Activated CD4-positive, alpha-beta T cell treated with anti-CD3 and anti-CD28 coated beads, Interleukin-2, Interleukin-4, amounts not matched to agents 100 ng/mL and 50 ng/mL, durations not matched to agents 16 hours and 8 hours (primary cell): ENCODE data around the gene QSOX2.

Source experiments
- DNase-seq: peaks from one replicate; pipeline ENCODE4 v3.0.0-alpha.2; 2020; ENCODE audit warnings: low spot score

QSOX2 gene

DNA sequence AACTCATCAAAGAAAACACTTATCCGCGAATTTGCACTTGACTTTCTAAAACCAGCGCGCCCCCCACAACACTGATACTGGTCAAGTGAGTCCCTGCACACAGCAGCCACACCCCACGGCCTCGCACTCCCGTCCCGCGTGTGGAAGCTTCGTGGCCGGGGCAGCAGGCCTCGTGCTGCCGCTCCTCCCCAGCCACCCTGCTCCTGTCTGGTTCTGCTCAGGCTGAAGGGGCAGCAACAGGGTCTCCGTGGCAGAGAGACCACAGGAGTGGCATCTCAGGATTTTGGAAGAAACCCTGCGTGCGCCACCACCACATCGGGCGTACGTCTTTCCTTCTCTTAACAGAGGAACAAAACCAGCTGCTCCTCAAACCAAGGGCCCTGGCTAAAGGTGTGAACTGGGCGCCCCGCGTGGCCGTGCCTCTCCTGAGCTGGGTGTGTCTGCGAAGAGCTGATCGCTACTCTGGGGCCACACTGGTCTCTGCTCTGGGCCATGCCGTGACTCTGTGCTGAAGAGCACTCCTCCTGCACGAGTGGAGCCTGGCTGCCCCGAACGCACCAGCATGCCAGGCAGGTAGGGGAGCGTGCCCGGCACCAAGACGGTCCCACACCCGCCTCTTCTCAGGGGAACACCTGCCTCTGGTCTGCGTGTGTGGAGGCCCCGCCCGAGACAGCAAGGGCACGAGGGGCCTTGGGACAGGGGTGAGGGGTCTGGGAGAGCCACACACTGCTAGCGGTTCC lies 23.3 kb downstream of the QSOX2 start:
- DNase-seq: no peak

DNA sequence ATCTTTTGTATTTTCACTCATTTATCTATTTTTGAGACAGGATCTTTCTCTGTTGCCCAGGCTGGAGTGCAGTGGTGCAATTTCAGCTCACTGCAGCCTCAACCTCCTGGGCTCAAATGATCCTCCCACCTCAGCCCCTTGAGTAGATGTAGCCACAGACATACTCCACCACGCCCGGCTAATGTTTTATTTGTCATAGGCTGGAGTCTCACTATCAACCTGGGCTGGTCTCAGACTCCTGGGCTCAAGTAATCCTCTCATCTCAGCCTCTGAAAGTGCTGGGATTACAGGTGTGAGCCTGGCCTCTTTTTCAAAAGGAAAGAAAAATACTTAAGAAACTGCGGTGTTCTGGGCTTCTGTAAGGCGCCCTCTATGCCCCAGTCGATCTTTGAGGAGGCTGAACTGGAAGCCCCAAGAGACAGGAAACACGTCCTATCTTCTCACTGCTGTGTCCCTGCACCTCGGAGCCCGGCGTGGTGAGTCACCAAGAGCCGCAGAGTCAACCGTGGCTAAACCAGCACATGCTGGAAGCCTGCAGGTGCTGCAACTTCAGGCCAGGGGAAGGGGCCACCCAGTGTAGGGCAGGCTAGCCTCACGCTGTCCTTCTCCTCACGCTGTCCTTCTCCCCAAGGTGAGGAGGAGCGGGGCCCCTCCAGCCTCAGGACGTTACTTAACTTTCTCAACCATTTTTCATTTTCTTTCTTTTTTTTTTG lies 25.4 kb downstream of the QSOX2 start:
- DNase-seq: peak; percentile 54

DNA sequence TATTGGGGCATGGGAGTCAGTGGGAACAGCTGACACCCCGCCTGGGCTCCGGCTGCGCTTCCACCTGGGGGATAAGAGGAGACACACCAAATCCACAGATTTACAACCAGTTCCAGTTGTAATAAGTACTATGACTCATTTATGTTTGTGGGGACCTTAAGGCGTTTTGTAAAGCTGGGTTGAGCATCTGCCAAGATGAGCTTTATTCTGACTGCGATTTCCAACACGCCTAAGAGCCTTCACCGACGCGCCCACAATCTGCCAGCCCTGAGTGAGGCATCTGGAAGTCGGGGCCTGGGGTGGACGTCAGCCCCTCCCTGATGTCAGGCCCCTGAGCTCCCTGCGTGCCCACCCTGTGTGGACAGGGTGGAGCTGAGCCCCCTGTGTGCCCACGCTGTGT lies 26.3 kb downstream of the QSOX2 start:
- DNase-seq: no peak

- DNase-seq: no peak
Observed at GRCh38 chr9:136218673-136219072, 26.9 kb downstream of the QSOX2 start.

DNA sequence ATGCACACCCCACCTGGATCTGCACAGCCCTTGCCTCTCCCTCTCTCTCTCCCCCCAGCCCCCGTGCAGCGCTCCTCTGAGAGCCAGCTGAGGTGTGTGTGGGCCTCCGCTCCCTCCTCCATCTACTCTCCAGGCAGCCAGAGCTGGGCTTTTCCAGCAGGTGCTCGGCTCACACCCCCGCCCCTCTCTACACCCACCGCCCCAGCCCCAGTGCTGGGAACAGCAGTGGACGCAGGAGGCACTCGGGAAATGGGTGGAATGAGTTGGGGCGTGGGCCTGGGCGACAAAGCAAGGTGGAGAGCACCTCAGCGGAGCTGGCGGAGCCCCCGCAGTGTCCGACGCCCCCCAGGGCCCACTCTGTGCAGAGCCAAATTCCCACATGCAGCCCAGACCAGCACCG lies 27.3 kb downstream of the QSOX2 start:
- DNase-seq: no peak

DNA sequence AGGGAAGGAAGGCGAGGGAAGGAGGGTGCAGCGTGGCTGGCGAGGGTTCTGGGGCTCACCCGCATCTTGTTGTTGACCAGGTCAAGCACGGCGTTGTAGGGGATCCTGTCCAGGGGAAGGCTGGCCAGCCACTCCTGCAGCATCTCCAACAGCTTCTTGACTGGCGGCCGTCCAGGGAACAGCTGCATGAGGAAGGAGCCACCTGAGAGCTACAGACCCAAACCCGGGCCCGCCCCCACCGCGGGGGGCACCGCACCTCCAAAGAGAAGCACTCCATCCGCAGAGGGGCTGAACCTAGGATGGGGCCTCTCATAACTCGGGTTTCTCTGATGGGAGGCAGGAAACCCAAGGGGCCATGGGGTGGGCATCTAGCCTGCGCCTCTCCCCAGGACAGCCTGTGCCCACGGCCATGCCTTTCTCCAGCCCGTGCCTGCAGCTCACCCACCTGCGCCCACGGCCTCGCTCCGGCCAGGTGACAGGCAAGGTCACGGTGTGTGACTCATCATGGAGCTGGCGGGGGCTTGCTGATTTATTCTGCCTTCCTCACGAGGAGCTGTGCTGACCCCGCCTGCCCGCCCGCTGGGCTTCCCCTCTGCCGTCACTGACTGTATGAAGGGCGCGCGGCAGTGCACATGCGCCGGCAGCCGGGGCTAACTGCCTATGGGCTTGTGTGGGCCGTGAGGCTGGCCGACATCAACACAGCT lies 28.9 kb downstream of the QSOX2 start:
- no peak for DNase-seq

- DNase-seq: no peak
Observed at GRCh38 chr9:136213733-136214132, 31.9 kb downstream of the QSOX2 start.

DNA sequence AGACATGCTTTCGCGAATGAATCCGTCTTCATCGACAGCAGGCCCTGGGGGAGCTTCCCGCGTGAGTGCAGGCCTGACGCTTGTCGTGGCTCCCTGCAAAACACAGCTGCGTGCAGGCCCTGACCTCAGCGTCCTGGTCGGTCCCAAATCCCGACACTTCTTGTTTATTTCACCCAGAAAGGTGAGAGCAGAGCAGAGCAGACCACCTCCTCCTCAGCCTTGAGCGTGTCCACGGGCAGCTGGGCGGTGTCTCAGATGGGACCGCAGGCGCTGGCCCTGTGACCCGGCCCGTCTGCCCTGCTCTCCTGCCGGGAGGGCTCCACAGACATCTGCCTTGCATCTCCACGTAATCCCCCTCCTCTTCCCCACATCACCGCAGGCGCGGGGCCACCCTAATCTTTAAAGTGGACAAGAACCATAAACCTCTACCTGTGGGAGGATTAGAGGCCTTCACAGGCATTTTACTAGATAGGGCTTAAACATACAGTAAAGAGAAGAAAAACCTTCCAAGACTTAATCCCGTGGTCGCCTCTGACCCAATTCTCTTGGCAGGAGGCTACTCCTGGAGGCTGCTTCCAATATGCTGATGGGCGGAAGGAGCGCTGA lies 33.2 kb downstream of the QSOX2 start:
- DNase-seq: no peak

DNA sequence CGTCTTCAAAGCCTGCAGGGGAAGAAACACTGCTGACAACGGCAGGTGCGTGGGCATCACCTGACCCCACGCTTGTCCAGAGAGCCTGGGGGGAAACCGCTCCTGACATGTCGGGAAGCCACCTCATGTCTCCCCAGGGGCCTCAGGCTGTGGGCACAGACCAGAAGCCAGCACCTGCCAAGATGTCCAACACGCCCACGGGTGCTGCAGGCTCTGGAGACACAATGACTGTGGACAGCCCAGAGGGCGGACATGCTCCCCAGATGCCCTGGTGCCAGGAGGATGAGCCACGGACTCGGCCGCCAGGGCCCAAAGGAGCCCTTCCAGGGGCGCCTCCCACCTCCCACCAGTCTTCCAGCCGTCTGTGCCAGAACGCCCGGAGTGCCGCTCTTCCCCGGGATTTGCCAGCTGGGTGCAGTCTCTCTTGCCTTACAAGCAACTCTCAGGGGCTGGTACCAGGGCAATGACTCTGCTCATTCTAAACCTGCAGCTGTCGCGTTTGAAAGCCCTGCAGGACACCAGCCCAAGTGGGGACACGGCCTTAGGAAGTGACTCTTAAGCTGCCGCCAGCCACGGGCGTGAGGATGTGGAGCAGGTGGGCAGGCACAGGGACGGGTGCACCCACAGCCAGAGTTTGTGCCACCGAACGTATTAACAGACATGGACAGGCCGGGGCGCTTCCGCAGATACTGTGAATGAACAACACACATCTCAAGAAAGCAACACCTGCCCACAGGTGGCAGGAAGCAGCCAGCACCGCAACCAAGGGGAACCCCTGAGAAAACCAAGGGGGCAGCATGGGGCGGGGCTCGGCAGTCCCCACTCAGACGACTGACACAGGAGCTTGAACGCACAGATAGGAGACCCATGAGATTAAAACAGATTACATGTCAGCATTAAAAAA lies 33.9 kb downstream of the QSOX2 start:
- no peak for DNase-seq

- no peak for DNase-seq
Observed at GRCh38 chr9:136211006-136211405, 34.6 kb downstream of the QSOX2 start.

GRCh38 chr9:136210276-136210675 lies 35.3 kb downstream of the QSOX2 start:
- no peak for DNase-seq

DNA sequence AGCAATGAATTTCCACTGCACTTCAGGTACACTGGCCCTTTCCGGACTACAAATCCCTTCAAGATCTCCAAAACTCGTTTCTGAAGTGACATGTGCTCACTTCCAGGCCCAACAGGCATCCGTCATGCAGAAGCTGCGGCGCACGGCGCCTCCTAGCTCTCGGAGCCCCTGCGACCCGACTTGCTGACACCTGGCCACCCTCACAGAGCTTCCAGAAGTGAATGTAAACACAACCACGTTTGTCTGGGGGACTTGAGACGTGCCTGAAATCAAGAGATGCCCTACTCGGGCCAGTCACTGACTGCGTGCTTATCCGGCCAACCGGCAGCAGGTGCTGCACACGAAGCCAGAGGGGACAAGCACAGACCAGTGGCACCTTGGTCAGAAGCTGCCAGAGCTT lies 35.8 kb downstream of the QSOX2 start:
- no peak for DNase-seq

DNA sequence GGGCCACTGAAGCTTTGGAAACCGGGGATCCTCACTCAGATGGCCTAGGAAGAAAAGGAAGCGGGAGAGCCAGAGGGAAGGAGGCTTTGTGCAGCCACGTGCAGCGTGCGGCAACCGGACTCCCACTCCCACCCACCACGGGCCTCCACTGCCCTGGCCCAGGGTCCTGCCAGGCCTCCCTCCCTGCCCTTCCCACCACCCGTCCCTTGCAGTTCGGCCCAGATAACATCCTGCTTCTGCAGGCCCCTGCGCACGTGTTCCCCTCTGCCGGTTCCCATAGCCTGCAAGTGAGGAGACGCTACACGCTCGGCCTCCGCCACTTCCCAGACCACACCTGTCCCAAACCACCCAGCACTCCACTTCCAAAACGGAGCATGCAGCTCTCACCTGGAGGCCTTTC lies 36.4 kb downstream of the QSOX2 start:
- no peak for DNase-seq

- DNase-seq: no peak
Observed at GRCh38 chr9:136208675-136209074, 36.9 kb downstream of the QSOX2 start.

- no peak for DNase-seq
Observed at GRCh38 chr9:136207616-136208015, 38.0 kb downstream of the QSOX2 start.

- DNase-seq: no peak
Observed at GRCh38 chr9:136206602-136207275, 38.9 kb downstream of the QSOX2 start.

- DNase-seq: no peak
Observed at GRCh38 chr9:136205707-136205992, 40.0 kb downstream of the QSOX2 start.

DNA sequence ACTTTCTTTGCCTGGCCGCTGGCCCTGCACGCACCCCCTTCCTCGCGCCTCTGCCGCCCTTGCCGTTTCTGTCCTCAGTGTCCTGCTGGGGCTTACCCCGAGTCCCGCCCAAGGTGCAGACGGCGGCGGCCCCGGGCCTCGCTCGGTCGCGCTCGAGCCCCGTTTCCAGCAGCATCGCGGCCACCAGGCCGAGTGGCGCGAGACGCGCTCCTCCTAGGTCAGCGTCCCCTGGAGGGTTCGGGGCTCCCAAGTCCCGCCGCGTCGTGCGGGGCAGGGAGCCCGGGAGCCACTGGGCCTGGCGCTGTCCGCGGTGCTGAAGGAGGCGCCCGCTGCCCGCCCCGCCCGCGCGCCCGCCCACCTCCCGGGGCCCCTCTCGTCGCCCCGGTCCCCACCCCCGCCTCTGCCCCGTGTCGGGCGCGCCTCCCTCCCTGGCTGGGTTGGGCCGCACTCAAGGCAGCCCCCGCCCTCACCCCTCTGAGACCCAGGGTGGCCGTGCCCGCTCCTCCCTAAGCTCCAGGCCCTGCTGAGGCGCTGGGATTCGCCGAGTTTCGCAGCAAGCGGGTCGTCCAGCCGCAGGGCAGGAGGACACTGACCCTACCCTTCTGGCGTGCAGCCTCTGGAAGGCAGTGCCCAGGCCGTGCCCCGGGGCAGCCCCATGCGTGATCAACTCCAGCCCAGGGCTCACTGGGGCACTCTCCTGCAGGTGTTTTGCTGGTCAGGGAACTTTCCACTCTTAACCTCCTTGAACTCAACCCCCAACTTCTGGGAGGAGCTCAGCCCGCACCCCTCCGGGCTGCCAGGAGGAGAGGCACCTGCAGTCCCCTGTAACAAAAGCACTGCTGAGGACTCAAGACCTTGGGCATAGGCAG lies 40.5 kb downstream of the QSOX2 start, which contains the start of gene LHX3:
Gene LHX3, minus strand, starts transcription at position 291 of the 869 bp plus-strand sequence. Its CDS starts 116 bp downstream, at position 175.
- no peak for DNase-seq

- DNase-seq: no peak
Observed at GRCh38 chr9:136204145-136204805, 41.3 kb downstream of the QSOX2 start.
